SK-N-SH (cell line): Measurements from ENCODE around the gene MAPK6. TPM values are rescaled to one million over a fixed set of nuclear protein-coding genes. Genes with fewer than 3 reads are reported as not detected.

ENCODE experiments used
- CTCF ChIA-PET: fragments of 300-600, 350-600 bp; formaldehyde crosslinking; extraction: SDS; loops from one replicate; lab custom pipeline; 2021; lab: Yijun Ruan, JAX
- POLR2A ChIA-PET: fragments of 350-600 bp; sonication (Branson Sonifier 250); formaldehyde crosslinking; extraction: SDS; loops from one replicate; lab custom pipeline; 2020; ENCODE audit warnings: antibody characterized with exemption, inconsistent platforms; lab: Yijun Ruan, JAX
- DNase-seq: peaks from one replicate; pipeline ENCODE4 v3.0.0; 2012
- H2AFZ ChIP-seq: fragments of 200-600 bp; sonication (generic); 2 replicates; pipeline ENCODE4 v1.8.1; 2016; ENCODE audit warnings: antibody characterized with exemption, mild to moderate bottlenecking, low read depth
- H3F3A ChIP-seq: fragments of 200-600 bp; sonication (generic); replicated peaks from 2 replicates; pipeline ENCODE3; 2016; ENCODE audit warnings: antibody characterized with exemption, mild to moderate bottlenecking; ENCODE audit not compliant: insufficient read depth
- H3K27ac ChIP-seq, 2 experiments: fragments of 200-500 bp in 1 of 2; fragments of 200-600 bp in 1 of 2; sonication (Bioruptor generic) in 1 of 2; sonication (generic), shearing (Covaris generic) in 1 of 2; 2 replicates each; pipeline versions ENCODE4 v1.5.1 to v1.6.1; 2014 to 2016; ENCODE audit warnings: low read depth in 2 of 2, inconsistent platforms in 1 of 2, low read length in 1 of 2, mild to moderate bottlenecking in 1 of 2, mixed read lengths in 1 of 2
- H3K27me3 ChIP-seq: fragments of 200-600 bp; sonication (generic), shearing (Covaris generic); 2 replicates; pipeline ENCODE4 v1.6.1; 2016; ENCODE audit warnings: mixed run types; ENCODE audit not compliant: insufficient read depth
- H3K36me3 ChIP-seq, 2 experiments: fragments of 200-500 bp in 1 of 2; fragments of 200-600 bp in 1 of 2; sonication (Bioruptor generic) in 1 of 2; sonication (generic) in 1 of 2; replicated peaks in 1 of 2; 2 replicates each; pipeline versions ENCODE3 to v1.5.1; 2014 to 2016; ENCODE audit warnings: low read length in 1 of 2, mild to moderate bottlenecking in 1 of 2; ENCODE audit not compliant: insufficient read depth in 2 of 2, control insufficient read depth in 1 of 2
- H3K4me1 ChIP-seq, 2 experiments: fragments of 200-500 bp in 1 of 2; fragments of 200-600 bp in 1 of 2; sonication (Bioruptor generic) in 1 of 2; sonication (generic), shearing (Covaris generic) in 1 of 2; 2 replicates each; pipeline versions ENCODE4 v1.5.1 to v1.6.1; 2014 to 2016; ENCODE audit warnings: low read depth in 1 of 2, low read length in 1 of 2, mixed run types in 1 of 2; ENCODE audit not compliant: insufficient read depth in 2 of 2, control insufficient read depth in 1 of 2
- H3K4me2 ChIP-seq: fragments of 200-600 bp; sonication (generic), shearing (Covaris generic); 2 replicates; pipeline ENCODE4 v1.6.1; 2017; ENCODE audit warnings: mixed run types
- H3K4me3 ChIP-seq, 2 experiments: fragments of 200-500 bp in 1 of 2; fragments of 200-600 bp in 1 of 2; sonication (Bioruptor generic) in 1 of 2; sonication (generic), shearing (Covaris generic) in 1 of 2; 2 replicates each; pipeline versions ENCODE4 v1.5.1 to v1.8.1; 2014 to 2016; ENCODE audit warnings: low read depth in 2 of 2, inconsistent platforms in 1 of 2, low read length in 1 of 2, mild to moderate bottlenecking in 1 of 2, mixed read lengths in 1 of 2, moderate library complexity in 1 of 2
- H3K79me2 ChIP-seq: fragments of 200-600 bp; sonication (generic); 2 replicates; pipeline ENCODE4 v1.8.1; 2017; ENCODE audit warnings: mild to moderate bottlenecking; ENCODE audit not compliant: insufficient read depth
- H3K9ac ChIP-seq: fragments of 200-600 bp; sonication (generic); 2 replicates; pipeline ENCODE4 v1.6.1; 2017; ENCODE audit warnings: mixed run types
- H3K9me2 ChIP-seq: fragments of 200-600 bp; sonication (generic); 2 replicates; pipeline ENCODE4 v1.6.1; 2017; ENCODE audit warnings: mixed run types
- H3K9me3 ChIP-seq: fragments of 200-600 bp; sonication (generic); 2 replicates; pipeline ENCODE4 v1.6.1; 2017; ENCODE audit warnings: mixed run types, mild to moderate bottlenecking, moderate library complexity
- H4K20me1 ChIP-seq: fragments of 200-600 bp; sonication (generic); 2 replicates; pipeline ENCODE4 v1.6.1; 2017; ENCODE audit warnings: mild to moderate bottlenecking, mixed run types; ENCODE audit not compliant: insufficient read depth
- CHD2 ChIP-seq: fragments of 150-350 bp; IDR thresholded peaks from 2 replicates; pipeline ENCODE4 v1.6.1; 2018; ENCODE audit warnings: low read length; ENCODE audit not compliant: partially characterized antibody
- ELF1 ChIP-seq: IDR thresholded peaks from 2 replicates; pipeline ENCODE4 v1.4.0; 2012
- EP300 ChIP-seq, 2 experiments: IDR thresholded peaks; 2 replicates each; pipeline versions ENCODE4 v1.4.0 to v1.6.1; 2012; ENCODE audit warnings: borderline replicate concordance in 1 of 2, low read depth in 1 of 2, low read length in 1 of 2
- EZH2phosphoT487 ChIP-seq: fragments of 200-600 bp; sonication (generic); IDR thresholded peaks from 2 replicates; pipeline ENCODE4 v1.6.1; 2017; ENCODE audit warnings: low read depth, mixed run types, mild to moderate bottlenecking, antibody characterized with exemption, moderate library complexity, borderline replicate concordance
- FOXJ3 ChIP-seq: sonication (generic); formaldehyde crosslinking; IDR thresholded peaks from 2 replicates; pipeline ENCODE4 v1.5.1; 2020; ENCODE audit warnings: mild to moderate bottlenecking, missing genetic modification reagents
- GABPA ChIP-seq: IDR thresholded peaks from 2 replicates; pipeline ENCODE4 v1.4.0; 2012; ENCODE audit warnings: low read depth, mild to moderate bottlenecking
- GATA2 ChIP-seq: sonication (generic); formaldehyde crosslinking; IDR thresholded peaks from 2 replicates; pipeline ENCODE4 v1.5.0; 2020; ENCODE audit warnings: mild to moderate bottlenecking, missing genetic modification reagents
- JUND ChIP-seq: IDR thresholded peaks from 2 replicates; pipeline ENCODE4 v1.4.0; 2012
- MXI1 ChIP-seq: IDR thresholded peaks from 2 replicates; pipeline ENCODE4 v1.6.1; 2012; ENCODE audit warnings: mild to moderate bottlenecking, low read depth, low read length, improper control_type of control experiment
- NFIC ChIP-seq: IDR thresholded peaks from 2 replicates; pipeline ENCODE4 v1.4.0; 2012; ENCODE audit warnings: borderline replicate concordance
- RAD21 ChIP-seq: IDR thresholded peaks from 2 replicates; pipeline ENCODE4 v1.6.1; 2012; ENCODE audit warnings: mild to moderate bottlenecking, low read length
- RCOR1 ChIP-seq: fragments of 150-350 bp; IDR thresholded peaks from 2 replicates; pipeline ENCODE4 v1.6.1; 2017; ENCODE audit warnings: antibody characterized with exemption, low read length
- RXRA ChIP-seq: IDR thresholded peaks from 2 replicates; pipeline ENCODE4 v1.4.0; 2012; ENCODE audit warnings: low read depth, mild to moderate bottlenecking, borderline replicate concordance
- SIN3A ChIP-seq: IDR thresholded peaks from 2 replicates; pipeline ENCODE4 v1.6.1; 2012; ENCODE audit warnings: low read depth, mild to moderate bottlenecking, low read length, moderate library complexity, borderline replicate concordance
- SMC3 ChIP-seq: IDR thresholded peaks from 2 replicates; pipeline ENCODE4 v1.6.1; 2012; ENCODE audit warnings: low read depth, low read length, improper control_type of control experiment
- TAF1 ChIP-seq: IDR thresholded peaks from 2 replicates; pipeline ENCODE4 v1.6.1; 2012; ENCODE audit warnings: low read depth, mild to moderate bottlenecking, low read length, moderate library complexity, borderline replicate concordance
- TCF12 ChIP-seq: IDR thresholded peaks from 2 replicates; pipeline ENCODE4 v1.4.0; 2012
- TEAD4 ChIP-seq: IDR thresholded peaks from 2 replicates; pipeline ENCODE4 v1.4.0; 2012; ENCODE audit warnings: mild to moderate bottlenecking, borderline replicate concordance; ENCODE audit not compliant: insufficient read depth
- YY1 ChIP-seq: IDR thresholded peaks from 2 replicates; pipeline ENCODE4 v1.4.0; 2012; ENCODE audit warnings: low read depth, mild to moderate bottlenecking
- WGBS: methylation state at CpG from one replicate; pipeline ENCODE4 v1.1.6; 2017; ENCODE audit warnings: low lambda C conversion rate; 5-methylcytosine and 5-hydroxymethylcytosine counted together
- polyA plus RNA-seq, 3 experiments: library from polyadenylated mRNA; depleted of rRNA; stranded (reverse); fragments of >200 nt; gene quantifications; 2 replicates each; pipeline ENCODE4 v1.2.3, GENCODE V29; 2012
- TF ChIP-seq, protein P1 (sequence below): IDR thresholded peaks from 2 replicates; pipeline ENCODE4 v1.4.0; 2012; ENCODE audit warnings: low read depth, borderline replicate concordance
- TF ChIP-seq, protein P2 (sequence below): fragments of 150-350 bp; IDR thresholded peaks from 2 replicates; pipeline ENCODE4 v1.6.1; 2017; ENCODE audit warnings: antibody characterized with exemption, low read length, low read depth, borderline replicate concordance
- TF ChIP-seq, protein P3 (sequence below): IDR thresholded peaks from 2 replicates; pipeline ENCODE4; 2012

MAPK6 gene
- polyA plus RNA-seq, 1 of the 3 experiments (the other 2 are of a cell fraction), result 16.9 TPM

DNA sequence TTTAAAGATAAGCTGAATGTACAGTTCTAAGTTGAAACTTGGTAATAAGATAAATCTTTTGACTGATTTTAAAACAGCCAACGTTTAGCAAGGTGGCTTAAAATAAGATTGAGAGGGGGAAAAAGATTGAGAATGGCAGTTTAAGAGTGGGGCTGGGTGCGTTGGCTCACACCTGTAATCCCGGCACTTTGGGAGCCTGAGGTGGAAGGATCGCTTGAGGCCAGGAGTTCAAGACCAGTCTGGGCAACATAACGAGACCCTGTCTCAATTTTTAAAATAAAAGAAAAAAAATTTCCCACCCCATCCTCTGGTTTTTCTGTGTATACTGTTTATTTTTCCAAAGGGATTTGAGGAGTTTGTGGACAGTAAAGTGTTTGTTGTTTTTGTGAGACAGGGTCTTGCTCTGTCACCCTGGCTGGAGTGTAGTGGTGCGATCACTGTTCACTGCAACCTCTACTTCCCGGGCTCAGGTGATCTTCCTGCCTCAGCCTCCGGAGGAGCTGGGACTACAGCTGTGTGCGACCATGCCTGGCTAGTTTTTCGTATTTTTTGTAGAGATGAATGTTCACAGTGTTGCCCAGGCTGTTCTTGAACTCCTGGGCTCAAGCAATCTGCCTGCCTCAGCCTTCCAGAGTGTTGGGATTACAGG lies 3.0 kb downstream of the MAPK6 start:
- Histone ChIP-seq H3K9ac (peak overlapping the region; percentile 93; the same call in 1 of the 2 replicates), H3K4me2 (peak overlapping the region; percentile 74), H3K79me2 (peaks cover 74% of the 10 kb centered on the region), H4K20me1 (peaks cover 54% of the 10 kb centered on the region), H2AFZ (no peak overlapping the region), H3K27ac (peak overlapping the region in 1 of 2 experiments; percentile 97; a peak in 2 of 4 replicates), H3F3A (peaks cover 20% of the 10 kb centered on the region), H3K4me3 (peak overlapping the region in 1 of 2 experiments; percentile 84; a peak in 3 of 4 replicates), H3K9me3 (no peaks in the 10 kb centered on the region), H3K36me3 (no peaks in the 10 kb centered on the region), H3K27me3 (no peaks in the 10 kb centered on the region), H3K4me1 (peaks cover 10 to 11% of the 10 kb centered on the region in 2 experiments; a peak in 3 of 4 replicates), H3K9me2 (no peaks in the 10 kb centered on the region)
- CTCF ChIA-PET, result interaction anchor here (0.7 kb wide), 1 partner anchor 121 kb away, joined by 3 read pairs; no protein-coding TSS in a partner anchor
- POLR2A ChIA-PET, result no interaction called here
- no peak for TF ChIP-seq SMC3
- TF ChIP-seq TCF12, result no peak
- TF ChIP-seq FOXJ3 (CRISPR knock-in tag), result no peak
- no peak for TF ChIP-seq ELF1
- TF ChIP-seq RXRA, result no peak
- TF ChIP-seq TAF1, result no peak
- TF ChIP-seq YY1, result no peak
- 71% methylated on average over 10 of the region's 10 CpGs for WGBS
- no peak for DNase-seq

DNA sequence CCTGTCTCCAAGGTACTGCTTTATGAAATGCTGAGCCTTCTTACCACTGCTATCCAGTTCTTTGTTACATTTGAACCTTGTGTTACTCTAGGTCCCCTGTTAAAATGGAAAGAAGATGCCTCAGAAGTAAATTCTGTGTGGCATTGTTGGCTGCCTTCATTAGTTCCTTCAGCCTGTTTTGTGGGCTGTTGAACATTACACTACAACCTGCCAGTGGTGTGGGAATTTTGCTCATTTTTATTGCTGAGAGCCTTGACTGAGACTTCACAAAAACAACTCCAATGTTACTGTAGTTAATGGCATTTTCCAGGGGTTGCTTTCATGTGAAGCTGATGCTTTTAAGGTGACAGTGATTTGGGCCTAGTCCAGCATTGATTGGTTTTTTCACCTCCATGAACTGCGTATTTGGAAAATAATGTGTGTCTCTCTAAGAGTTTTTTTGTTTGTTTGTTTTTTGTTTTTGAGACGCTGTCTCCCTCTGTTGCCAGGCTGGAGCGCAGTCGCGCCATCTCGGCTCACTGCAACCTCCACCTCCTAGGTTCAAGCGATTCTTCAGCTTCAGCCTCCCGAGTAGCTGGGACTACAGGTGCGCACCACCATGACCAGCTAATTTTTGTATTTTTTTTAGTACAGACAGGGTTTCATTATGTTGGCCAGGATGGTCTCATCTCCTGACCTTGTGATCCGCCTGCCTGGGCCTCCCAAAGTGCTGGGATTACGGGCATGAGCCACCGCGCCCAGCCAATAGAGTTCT lies 4.3 kb downstream of the MAPK6 start:
- POLR2A ChIA-PET, result no interaction called here
- Histone ChIP-seq H3F3A (peaks cover 20% of the 10 kb centered on the region), H3K27me3 (no peaks in the 10 kb centered on the region), H3K4me1 (peaks cover 10 to 11% of the 10 kb centered on the region in 2 experiments; a peak in 3 of 4 replicates), H3K9me3 (no peaks in the 10 kb centered on the region), H3K79me2 (peaks cover 87% of the 10 kb centered on the region), H3K27ac (peak overlapping the region in 1 of 2 experiments; percentile 97; a peak in 1 of 4 replicates), H2AFZ (no peak overlapping the region), H3K4me3 (no peak overlapping the region; a peak in 1 of 4 replicates), H3K9ac (no peak overlapping the region), H3K9me2 (no peaks in the 10 kb centered on the region), H3K36me3 (no peaks in the 10 kb centered on the region), H3K4me2 (peak overlapping the region; percentile 41; the same call in 1 of the 2 replicates), H4K20me1 (peaks cover 66% of the 10 kb centered on the region)
- CTCF ChIA-PET, result interaction anchor here (1.0 kb wide), 1 partner anchor 17 kb away, joined by 3 read pairs; no protein-coding TSS in a partner anchor
- WGBS, result 94% methylated on average over 13 of the region's 13 CpGs
- DNase-seq, result no peak
- TF ChIP-seq EP300 (IDR thresholded peaks at IDR 0.05; ENCODE audit: borderline replicate concordance in 1 of 2, low read depth in 1 of 2, low read length in 1 of 2), result no peak
- no peak for TF ChIP-seq MXI1
- no peak for TF ChIP-seq SIN3A
- TF ChIP-seq YY1, result no peak
- TF ChIP-seq, protein P1, sequence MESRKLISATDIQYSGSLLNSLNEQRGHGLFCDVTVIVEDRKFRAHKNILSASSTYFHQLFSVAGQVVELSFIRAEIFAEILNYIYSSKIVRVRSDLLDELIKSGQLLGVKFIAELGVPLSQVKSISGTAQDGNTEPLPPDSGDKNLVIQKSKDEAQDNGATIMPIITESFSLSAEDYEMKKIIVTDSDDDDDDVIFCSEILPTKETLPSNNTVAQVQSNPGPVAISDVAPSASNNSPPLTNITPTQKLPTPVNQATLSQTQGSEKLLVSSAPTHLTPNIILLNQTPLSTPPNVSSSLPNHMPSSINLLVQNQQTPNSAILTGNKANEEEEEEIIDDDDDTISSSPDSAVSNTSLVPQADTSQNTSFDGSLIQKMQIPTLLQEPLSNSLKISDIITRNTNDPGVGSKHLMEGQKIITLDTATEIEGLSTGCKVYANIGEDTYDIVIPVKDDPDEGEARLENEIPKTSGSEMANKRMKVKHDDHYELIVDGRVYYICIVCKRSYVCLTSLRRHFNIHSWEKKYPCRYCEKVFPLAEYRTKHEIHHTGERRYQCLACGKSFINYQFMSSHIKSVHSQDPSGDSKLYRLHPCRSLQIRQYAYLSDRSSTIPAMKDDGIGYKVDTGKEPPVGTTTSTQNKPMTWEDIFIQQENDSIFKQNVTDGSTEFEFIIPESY, result no peak
- TF ChIP-seq GATA2 (CRISPR knock-in tag), result no peak
- TF ChIP-seq EZH2phosphoT487, result no peak
- no peak for TF ChIP-seq RAD21
- TF ChIP-seq GABPA, result no peak
- TF ChIP-seq RCOR1, result no peak
- no peak for TF ChIP-seq NFIC
- TF ChIP-seq JUND, result no peak
- TF ChIP-seq, protein P2, sequence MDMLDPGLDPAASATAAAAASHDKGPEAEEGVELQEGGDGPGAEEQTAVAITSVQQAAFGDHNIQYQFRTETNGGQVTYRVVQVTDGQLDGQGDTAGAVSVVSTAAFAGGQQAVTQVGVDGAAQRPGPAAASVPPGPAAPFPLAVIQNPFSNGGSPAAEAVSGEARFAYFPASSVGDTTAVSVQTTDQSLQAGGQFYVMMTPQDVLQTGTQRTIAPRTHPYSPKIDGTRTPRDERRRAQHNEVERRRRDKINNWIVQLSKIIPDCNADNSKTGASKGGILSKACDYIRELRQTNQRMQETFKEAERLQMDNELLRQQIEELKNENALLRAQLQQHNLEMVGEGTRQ, result no peak
- no peak for TF ChIP-seq CHD2
- TF ChIP-seq, protein P3, sequence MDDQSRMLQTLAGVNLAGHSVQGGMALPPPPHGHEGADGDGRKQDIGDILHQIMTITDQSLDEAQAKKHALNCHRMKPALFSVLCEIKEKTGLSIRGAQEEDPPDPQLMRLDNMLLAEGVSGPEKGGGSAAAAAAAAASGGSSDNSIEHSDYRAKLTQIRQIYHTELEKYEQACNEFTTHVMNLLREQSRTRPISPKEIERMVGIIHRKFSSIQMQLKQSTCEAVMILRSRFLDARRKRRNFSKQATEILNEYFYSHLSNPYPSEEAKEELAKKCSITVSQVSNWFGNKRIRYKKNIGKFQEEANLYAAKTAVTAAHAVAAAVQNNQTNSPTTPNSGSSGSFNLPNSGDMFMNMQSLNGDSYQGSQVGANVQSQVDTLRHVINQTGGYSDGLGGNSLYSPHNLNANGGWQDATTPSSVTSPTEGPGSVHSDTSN, result no peak
- TF ChIP-seq TEAD4, result no peak
- TF ChIP-seq FOXJ3 (CRISPR knock-in tag), result no peak
